Kidney (tissue), 2 donors: ENCODE data around the gene GPRC6A. TPM values are rescaled to one million over a fixed set of nuclear protein-coding genes. Genes with fewer than 3 reads are reported as not detected.

Experiments
- polyA plus RNA-seq: library from polyadenylated mRNA; stranded (reverse); fragments of 350-450 nt; fragmentation: Illumina TruSeq; extraction: RNeasy Lipid Tissue Mini Kit (QIAGEN cat#74804); gene quantifications from one replicate; pipeline ENCODE4 v1.2.3, GENCODE V29; 2014; ENCODE audit warnings: low read depth, low replicate concordance; ENCODE audit not compliant: insufficient read depth
- total RNA-seq: library from RNA; stranded (reverse); fragmentation: NEBNext Ultra II Directional; extraction: Animal tissue kit (Norgen Biotek cat#: 25700); gene quantifications from one replicate; pipeline ENCODE4 v1.2.1, GENCODE V29; 2021
- donor health status: DM: yes; HTN: yes; CAD: no.

GPRC6A gene
- total and polyA plus RNA-seq, 2 donors from 2014 or later = 0.73 TPM; not detected in 1

Other genes with a start within 250 kb of the GPRC6A start
- gene RSPH4A, start 212.6 kb downstream of the GPRC6A start, total RNA-seq = 1.8 TPM
- gene RSPH4A, start 212.6 kb downstream of the GPRC6A start, polyA plus RNA-seq = 0.62 TPM
- 11.6 TPM for gene ZUP1, start 160.3 kb downstream of the GPRC6A start, total RNA-seq
- gene ZUP1, start 160.3 kb downstream of the GPRC6A start, polyA plus RNA-seq = 5.8 TPM
- gene KPNA5, start 147.9 kb downstream of the GPRC6A start, total RNA-seq = 18.2 TPM
- gene KPNA5, start 147.9 kb downstream of the GPRC6A start, polyA plus RNA-seq = 2.5 TPM
- 4.3 TPM for gene FAM162B, start 63.4 kb downstream of the GPRC6A start, total RNA-seq
- 5.8 TPM for gene FAM162B, start 63.4 kb downstream of the GPRC6A start, polyA plus RNA-seq
- gene RFX6, start 48.2 kb upstream of the GPRC6A start, total RNA-seq = not detected
- gene RFX6, start 48.2 kb upstream of the GPRC6A start, polyA plus RNA-seq = not detected